Measurements from ENCODE around the gene STC2.

STC2 gene

DNA sequence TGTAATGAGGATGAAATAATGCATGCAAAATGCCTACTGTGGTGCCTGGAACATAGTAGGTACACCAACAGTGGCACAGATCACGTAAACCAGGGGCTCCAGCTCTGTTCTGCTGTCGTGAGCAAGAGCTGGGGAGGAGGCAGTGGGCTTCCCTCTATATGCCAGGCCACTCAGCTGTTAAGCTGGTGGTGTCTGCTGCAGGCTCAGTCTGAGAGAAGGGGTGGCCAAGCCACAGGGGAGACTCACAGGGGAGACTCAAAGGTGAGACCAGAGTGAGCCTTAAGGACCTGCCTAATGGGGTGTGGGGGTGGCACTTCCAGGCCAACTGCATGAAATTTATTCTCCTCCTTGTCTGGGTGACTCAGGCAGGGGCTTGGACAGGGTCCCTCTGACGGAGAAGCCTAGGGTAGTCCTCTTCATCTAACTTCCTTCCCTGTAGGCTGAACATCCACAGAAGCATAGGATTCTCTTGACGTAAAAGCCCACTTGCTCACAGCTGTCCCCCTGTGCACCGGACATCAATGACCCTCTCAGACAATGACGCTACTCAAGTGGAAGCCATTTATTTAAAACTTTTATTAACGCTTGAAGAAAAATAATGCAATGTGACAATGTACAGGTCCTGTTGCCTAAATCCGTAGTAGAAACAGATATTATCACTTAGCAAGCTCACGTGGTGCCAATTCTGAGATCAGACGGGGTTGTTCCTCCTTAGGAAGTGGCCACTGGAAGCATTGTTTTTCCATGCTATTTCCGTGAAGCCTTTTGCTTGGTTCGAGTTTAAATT, 13.9 kb downstream of the STC2 start:
- no peak for DNase-seq (ENCODE audit: low spot score)

DNA sequence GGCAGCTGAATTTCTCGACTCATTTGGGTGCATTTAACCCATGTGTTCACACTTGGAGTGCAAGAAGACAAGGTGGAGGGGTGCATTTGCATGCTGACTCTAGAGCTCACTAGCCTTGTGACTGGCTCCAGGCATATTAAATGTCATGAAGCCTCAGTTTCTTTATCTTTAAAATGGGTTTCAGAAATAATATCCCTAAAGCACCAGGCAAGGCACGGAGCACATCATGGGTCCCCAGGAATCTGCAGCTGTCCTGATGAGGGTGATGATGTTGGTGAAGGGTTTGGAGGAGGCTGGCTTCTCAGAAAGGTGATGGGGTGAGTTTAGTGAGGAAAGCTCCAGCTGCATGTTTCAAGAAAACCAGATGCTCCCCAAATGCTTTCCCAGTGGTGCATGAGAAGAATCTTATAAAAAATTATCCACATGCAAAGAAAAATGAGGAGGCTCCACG, 14.8 kb downstream of the STC2 start:
- FAIRE-seq (no peak), DNase-seq (ENCODE audit: low spot score) (no peak)

More for the DNA sequence above, 13.9 kb downstream of the STC2 start:
- FAIRE-seq: no peak

DNA sequence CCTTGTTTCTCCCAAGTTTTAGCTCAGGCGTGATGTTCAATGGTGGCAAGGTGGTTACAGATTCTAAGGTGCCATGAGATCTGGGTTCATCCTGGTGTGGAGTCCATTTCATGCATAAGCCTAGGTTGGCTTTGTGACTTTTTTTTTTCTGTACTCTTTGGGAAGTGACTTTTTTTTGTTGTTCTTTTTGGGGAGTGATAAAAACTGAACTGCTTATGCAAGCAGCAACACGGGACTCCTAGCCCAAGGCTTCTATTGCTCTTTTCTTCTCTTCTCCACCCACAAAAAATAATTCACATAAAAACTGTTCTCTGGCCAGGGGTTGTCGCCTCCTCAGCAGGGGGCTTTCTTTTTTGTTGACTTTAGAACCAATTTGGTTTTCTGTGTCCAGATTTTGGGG, 15.4 kb downstream of the STC2 start:
- FAIRE-seq (no peak), DNase-seq (ENCODE audit: low spot score) (no peak)

DNA sequence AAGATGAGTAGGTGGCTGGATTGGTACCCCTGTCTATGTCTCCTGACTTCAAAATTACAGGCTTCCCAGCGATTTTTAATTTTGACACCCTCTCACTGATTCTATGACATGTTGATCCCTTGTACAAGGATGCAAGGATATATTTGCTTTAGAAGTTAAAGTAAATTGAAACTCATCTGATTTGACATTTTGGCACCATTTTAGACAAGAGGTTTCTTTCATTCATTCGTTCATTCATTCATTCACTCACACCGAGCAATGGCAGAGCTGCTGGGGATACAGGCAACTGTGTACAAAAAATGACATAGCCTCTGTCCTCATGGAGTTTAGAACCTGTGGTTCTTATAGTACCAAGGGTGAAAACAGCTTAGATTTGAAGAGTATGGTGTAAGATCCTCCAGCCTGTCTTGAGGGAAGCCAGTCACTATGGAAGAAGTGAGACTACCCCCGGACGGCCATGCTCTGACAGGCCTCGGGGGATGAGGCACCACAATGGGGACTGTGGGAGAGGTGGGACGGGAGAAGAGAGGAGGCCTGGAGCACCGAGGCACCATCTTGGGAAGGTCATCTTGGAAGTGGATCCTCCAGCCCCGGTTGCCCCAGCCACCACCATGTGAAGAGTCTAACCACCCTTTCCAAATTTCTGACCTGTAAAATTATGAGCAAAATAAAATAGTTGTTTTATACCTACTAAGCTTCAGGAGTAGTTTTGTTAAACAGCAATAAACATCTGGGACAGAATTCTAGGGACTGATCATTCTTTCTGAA, 16.2 kb downstream of the STC2 start:
- no peak for FAIRE-seq
- DNase-seq (ENCODE audit: low spot score): no peak

DNA sequence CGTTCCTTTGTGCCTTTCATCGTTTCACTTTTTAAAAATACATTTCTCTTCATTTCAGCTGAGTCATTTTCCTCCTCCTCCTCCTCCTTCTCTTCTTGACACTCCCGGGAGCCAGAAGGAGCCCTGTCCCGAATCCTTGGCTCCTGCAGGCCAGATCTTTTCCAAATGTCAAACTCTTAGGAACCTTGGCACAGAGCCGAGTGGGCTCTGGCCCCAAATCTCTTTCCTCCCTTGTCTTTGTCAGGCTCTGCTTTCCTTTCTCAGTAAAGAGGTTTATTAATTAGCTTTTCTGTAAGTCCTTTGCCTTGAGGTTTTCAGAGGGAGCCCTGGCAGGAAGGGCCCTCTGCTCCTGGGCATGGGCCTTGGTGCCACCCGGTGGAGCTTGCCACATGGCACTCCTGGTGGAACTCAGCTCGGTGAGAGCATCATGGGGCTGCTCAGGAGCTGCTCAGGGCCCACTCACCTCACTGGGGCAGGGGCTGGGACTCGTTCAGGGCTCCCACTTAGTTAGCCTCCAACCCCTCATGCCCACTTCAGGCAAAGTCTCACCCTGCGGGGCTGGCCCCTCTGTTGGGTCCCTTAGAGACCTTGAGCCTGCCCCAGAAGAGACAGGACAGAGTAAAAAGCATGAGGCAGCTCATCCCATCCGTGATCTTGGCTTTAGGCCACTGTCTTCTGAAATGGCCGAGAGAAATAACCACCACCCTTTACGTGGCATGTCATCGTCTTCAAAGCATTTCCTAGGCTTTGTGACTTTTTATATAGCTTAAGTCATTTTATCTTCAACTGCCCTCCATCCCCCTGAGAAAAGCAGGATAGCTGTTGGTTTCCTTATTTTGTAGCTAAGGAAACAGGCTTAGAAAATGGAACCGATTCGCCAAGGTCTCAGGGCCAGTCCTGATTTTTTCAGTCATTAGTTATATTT, 17.1 kb downstream of the STC2 start:
- no peak for DNase-seq (ENCODE audit: low spot score)
- FAIRE-seq: no peak

DNA sequence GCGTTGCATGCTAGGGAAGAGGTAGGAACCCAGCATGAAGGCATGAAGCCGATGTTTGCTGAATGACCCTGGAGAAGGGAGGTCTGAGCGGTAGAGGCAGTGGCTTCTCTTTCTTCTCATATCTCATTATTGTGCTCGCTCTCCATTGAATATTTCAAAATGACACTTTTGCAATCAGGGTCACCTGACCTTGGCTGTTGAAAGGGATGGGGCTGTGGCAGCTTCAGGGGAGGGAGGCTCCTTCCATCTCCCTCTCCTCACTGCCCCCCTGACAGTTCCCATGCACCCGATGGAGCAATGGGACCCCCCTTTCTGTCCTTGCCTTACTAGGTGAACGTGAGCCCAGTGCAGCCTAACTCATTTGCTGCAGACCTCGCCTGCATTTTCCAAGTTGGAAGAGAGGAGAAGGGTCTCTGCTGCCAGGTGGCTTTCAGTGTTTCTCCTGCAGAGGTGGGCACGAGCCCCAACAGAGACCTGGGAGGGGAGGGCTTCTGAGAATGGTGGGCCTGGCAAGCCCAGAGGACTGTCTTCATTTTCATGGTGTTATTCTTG, 17.9 kb downstream of the STC2 start:
- peak; percentile 13 for FAIRE-seq
- DNase-seq (ENCODE audit: low spot score): no peak

DNA sequence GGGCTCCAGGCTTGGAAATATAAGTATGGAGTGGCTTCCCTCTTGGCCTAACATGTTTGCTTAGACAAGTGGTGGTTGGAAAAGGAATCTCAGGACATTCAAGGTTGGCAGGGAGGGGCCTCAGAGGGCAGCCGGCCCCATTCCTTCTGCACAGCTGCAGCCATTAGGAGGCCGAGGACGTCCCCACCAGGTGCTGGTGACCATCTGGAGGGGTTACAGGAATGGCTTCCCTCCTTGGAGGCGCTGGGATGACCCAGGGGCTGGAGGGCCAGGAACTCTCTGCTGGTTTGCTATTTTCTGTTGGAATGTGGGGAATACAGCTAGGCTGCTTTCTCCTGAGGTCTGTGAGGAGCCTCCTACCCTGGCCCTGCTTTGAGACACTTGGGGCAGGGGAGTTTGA, 18.5 kb downstream of the STC2 start:
- no peak for DNase-seq (ENCODE audit: low spot score)
- no peak for FAIRE-seq

DNA sequence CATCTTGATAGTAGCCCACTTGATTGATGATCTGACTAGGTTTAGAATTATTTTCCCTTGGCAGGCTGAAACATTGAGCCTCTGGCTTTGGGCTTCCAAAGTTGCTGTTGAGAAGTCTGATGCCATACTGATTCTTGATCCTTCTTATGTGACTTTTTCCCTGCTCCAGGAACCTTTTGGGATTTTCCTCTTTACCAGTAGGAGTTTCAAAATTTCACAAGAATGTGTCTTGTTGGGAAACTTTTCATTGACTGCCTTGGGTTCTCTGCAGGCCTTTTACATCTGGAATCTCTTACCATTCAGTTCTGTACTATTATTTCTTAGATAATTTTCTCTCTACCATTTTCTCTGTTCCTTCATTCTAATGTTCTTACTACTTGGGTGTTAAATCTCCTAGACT, 20.0 kb downstream of the STC2 start:
- DNase-seq (ENCODE audit: low spot score) (no peak), FAIRE-seq (no peak)

DNA sequence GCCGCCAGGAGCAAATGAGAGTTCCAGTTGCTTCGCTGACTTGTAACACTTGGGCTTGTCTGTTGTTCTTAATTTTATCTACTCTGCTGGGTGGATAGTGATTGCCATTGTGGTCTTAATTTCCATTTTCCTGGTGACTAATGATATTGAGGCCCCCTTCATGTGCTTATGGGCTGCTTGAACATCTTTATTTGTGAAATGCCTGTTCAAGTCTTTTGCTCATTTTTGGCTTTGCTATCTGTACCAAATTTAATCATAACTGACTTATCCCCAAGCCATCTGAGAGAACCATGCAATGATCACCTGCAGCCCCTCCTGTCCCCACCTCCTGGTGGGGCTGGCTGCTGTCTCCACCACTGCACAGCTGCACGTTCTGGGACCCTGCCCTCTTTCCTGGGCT, 20.5 kb downstream of the STC2 start:
- no peak for DNase-seq (ENCODE audit: low spot score)
- no peak for FAIRE-seq

DNA sequence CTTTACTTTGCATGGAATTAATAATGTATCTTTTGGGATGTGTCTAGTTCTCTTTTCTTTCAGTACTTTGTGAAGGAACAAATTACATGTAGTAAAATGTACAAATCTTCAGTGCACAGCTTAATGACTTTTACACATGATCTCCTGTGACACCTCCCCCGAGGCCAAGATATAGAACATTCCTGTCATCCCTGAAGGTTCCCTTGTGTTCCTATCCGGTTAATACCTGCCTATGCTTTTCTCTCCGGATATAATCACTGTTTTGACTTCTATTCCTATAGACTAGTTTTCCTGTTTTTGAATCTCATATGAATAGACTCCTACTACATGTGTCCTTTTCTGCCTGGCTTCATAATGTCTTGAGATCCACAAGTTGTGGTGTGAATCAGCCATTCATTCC, 21.5 kb downstream of the STC2 start:
- DNase-seq (ENCODE audit: low spot score) (no peak), FAIRE-seq (no peak)

DNA sequence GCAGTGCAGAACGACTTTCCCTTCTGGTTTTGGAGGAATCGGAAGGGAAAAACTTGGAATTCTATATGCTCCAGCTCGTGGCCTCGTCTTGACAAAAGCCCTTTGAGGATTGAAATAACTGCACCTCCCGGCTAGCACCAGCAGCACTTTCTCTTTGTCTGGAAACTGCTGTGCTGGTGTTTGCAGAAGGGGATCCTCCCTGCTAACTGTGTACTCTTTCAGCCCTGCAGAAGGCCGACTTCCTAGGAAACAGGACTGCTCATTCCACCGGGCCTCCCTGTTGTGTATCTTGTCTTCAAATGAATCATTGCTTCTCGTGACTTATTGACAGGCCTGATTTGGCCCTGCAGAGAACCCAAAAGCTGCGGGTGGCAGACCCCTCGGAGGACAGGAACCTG, 23.6 kb downstream of the STC2 start:
- no peak for DNase-seq (ENCODE audit: low spot score)
- no peak for FAIRE-seq

DNA sequence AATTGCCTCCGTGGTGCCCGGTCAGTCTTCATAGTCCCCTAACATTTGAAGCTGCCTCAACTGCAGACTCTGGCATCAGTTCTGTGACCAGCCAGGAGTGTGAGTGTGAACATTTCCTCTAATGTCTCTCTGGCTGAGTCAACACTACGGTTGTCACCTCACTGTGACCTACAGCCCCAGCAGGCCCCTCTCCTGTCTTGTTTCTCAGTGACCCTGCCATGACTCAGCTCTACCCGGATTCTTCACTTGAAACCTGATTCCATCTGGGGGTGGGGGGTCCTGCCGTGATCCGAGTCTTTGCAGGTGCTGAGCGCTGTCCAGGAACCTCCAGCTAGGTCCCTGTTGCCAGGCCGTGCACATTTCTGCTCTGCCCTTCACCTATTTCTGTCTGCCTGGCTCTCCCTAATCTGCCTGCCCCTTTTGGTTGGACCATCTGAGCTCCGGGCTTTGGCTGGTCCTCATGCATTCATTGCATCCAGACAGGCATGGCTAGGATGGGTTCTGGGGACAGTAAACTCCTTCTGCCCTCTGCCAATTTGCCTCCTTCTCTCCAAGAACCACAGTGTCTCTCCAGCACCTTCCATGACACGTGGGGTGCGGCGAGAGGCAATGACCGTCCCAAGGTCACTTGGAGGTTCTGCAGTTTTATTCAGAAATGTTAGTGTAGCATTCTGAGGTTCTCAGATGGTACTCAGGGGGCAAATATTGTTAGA, 24.2 kb downstream of the STC2 start:
- peak; percentile 79 for DNase-seq (ENCODE audit: low spot score)
- peak; percentile 30 for FAIRE-seq

DNA sequence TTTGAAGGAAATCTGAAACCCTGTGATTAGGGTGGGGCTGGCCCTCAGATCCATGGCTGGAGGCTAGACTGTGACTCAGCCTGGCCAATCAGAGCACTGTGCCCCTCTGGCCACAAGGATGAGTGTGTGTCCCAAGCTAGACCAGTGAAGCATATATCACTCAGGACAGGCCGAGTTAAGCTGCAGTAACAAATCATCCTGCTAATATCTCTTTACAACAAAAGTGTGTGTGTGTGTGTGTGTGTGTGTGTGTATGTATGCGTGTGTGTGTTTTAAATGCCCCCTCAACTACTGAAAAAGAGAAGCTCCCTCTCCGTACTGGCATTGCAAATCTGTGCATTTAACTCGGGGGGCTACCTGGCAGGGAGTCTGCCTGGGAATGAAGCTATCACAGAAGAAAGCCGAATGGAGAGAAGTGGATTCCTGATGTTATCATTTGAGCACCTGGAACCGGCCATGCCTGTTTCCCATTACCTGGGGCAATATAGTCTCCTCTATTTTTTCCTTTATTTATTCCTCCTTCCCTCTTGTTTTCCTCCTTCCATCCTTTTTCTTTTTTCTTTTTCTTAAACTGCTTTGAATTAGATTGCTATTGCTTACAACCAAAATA, 25.6 kb downstream of the STC2 start:
- FAIRE-seq (peak; percentile 58), DNase-seq (ENCODE audit: low spot score) (peak; percentile 77)

DNA sequence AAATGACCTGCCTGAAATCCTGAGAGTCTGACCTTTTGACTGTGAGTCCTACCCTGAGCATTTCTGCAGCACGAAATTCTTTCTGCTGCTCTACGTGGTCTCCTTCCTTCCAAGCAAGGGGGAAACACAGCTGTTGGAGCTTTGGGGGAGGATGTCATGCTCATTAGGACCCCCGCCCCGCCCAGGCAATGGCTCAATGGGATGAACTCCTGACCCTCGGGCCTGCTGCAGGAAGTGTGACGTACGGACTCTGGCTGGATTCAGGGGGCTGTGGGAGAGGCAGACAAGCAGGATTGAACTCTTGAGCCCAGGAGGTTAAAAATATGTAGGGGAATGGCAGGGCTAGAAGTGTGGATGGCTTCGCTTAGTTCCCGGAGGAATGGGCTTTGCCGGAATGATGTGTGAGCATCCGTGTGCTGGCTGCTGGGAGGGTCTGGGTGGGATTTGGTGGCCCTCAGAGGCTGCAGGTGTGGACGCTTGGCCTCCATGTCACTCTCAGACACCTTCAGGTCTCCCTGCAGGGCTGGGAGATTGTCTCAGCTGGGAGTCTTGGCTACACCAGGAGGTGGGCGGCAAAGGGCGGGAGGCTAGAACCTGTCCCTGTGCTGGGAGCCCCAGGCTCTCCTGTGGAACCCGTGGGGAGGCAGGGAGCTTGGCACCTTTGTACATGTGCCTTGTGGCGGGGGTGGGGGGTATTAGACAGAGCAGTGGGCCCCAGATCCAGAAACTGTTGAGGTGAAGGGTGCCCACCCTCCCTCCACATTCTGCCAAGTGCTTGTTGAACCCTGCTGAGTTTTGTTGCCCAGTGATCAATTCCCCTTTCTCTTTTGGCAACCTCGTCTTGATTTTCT, 26.3 kb downstream of the STC2 start:
- DNase-seq (ENCODE audit: low spot score): no peak

DNA sequence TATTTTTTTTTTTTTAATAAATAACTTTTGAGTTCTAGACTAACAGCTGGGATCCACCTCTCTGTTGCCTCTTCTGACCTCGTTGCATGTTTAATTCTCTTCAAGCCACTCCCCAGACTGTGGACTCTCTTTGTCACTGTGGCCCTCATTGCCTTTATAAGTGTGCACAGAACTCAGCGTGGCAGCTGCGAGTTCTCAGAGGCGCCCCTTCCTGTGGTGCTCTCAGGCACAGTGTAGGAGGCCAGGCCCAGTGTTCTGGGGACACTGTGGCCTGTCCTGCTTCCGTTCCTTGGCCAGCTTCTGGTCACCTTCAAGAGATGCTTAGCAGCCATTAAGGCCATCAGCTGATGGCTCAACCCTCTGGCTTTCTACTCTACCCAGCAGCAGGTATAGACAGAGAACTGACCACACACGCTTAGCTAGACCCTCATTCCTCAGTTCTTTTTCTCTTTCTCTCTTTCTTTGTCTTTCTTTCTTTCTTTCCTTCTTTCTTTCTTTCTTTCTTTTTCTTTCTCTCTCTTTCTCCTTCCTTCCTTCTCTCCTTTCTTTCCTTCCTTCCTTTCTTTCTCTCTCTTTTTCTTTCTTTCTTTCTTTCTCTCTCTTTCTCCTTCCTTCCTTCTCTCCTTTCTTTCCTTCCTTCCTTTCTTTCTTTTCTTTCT, 27.7 kb downstream of the STC2 start:
- no peak for DNase-seq (ENCODE audit: low spot score)
- FAIRE-seq: no peak

More for the DNA sequence above, 26.3 kb downstream of the STC2 start:
- no peak for FAIRE-seq

DNA sequence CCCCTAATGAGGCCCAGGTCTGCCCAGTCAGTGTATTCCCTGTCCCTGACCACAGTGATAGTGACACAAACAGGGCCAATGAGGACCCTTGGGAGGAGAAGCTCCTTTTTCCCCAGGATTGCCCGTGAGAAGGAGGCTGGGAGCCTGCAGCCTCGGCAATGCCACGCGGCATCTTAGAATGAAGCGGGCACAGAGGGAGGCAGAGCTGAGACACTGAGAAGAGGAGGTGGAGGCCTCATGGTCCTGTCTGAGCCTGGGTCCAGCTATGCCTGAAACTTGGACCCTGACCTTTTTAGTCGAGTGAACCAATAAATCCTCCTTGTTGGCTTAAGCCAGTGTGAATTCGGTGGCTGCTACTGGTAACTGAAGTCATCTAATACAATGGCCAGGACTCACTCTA, 28.4 kb downstream of the STC2 start:
- no peak for FAIRE-seq
- DNase-seq (ENCODE audit: low spot score): no peak

DNA sequence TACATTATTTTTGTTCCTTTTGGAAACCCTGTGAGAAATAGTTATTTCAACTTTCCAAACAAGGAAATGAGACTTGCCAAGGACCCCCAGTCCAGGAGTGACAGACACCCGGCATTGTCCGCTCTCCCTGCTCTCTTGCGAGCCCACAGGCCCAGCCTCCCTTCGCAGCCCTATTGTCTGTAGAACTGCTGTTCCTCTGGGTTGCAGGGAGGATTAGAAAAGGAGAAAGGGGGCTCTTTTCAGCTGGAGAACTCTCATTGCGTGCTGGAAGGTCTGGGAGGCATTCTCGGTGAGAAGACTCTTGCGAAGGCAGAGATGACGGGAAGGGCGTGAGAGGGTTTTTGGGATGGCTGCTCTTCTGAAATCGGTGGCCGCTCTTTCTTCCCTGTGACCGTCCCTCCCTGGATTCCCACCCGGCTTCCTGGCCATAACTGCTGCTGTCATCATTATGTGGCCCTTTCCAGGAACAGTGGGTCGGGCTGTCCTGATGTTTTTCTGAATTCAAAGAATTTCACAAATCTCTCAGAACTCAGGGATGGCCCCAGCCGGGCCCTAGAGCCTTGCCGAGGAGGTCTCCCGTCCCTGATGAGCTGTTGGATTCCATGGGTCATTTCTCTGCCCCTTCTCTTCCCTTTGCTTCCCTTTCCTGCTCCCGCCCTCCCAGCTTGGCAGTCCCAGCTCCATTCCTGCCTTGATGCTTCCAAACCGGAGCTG, 29.8 kb downstream of the STC2 start:
- FAIRE-seq: no peak
- DNase-seq (ENCODE audit: low spot score): no peak

DNA sequence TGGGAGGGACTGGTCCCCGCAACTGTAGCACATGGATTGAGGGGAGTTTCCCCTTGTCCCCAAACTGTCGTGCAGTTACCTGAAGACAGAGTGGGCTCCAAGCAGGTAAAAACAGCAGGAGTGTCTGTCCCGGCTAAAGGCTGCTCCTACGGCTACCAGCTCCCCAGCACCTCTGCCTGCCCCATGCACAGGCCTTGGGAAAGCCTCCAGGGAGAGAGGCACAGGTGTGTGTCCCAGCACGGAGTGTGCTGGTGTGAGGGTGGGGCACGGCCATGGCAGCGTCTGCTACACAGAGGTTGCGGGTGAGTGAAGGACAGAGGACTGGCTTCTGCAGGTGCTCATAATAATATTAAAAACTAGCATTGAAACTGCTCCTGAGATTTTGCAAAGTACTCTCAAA, 30.4 kb downstream of the STC2 start:
- FAIRE-seq: no peak
- no peak for DNase-seq (ENCODE audit: low spot score)
